ENCODE data around the gene EFCAB13. TPM values are rescaled to one million over a fixed set of nuclear protein-coding genes. Genes with fewer than 3 reads are reported as not detected.

EFCAB13 gene
- total RNA-seq, 2 experiments from 2014 or later, result 12.6 to 13.5 TPM

- Mint-ChIP-seq H3K9me3 (no peaks in the 10 kb centered on the region), H3K4me1 (ENCODE audit: low read depth) (no peaks in the 10 kb centered on the region), H3K27ac (no peak overlapping the region), H3K36me3 (ENCODE audit: low read depth) (no peaks in the 10 kb centered on the region), H3K4me3 (no peak overlapping the region), H3K27me3 (no peaks in the 10 kb centered on the region)
- Histone ChIP-seq H3K27ac (ENCODE audit: low read depth in 1 of 2, low read length in 2 of 2) (no peak overlapping the region), H3K4me1 (ENCODE audit: insufficient read depth, low read length) (no peaks in the 10 kb centered on the region), H3K4me3 (ENCODE audit: low read length) (no peak overlapping the region), H3K27me3 (ENCODE audit: control insufficient read depth in 1 of 2, insufficient read depth in 2 of 2, low read length in 2 of 2) (no peaks in the 10 kb centered on the region), H3K9me3 (ENCODE audit: control insufficient read depth in 1 of 2, insufficient read depth in 1 of 2, low read length in 2 of 2) (no peaks in the 10 kb centered on the region), H3K36me3 (ENCODE audit: insufficient read depth, low read length) (no peaks in the 10 kb centered on the region)
- ChIA-PET POLR2A (no interaction called here), CTCF (no interaction called here)
- intact Hi-C loops (cut with DNase I, micrococcal nuclease), result no loop called here
- DNase-seq (no peak), ATAC-seq (ENCODE audit: poor library complexity) (no peak)
- TF ChIP-seq CTCF (IDR thresholded peaks at IDR 0.05), result no peak
Observed at GRCh38 chr17:47292206-47292605, 31.5 kb upstream of the EFCAB13 start.

GRCh38 chr17:47295037-47295873 lies 28.5 kb upstream of the EFCAB13 start:
- ATAC-seq (ENCODE audit: poor library complexity), result no peak
- intact Hi-C loops (cut with DNase I, micrococcal nuclease), result no loop called here
- H3K9me3 Mint-ChIP-seq, result no peaks in the 10 kb centered on the region
- no peak for DNase-seq
- Histone ChIP-seq H3K9me3 (ENCODE audit: control insufficient read depth in 1 of 2, insufficient read depth in 1 of 2, low read length in 2 of 2) (no peaks in the 10 kb centered on the region), H3K4me3 (ENCODE audit: low read length) (no peak overlapping the region), H3K4me1 (ENCODE audit: insufficient read depth, low read length) (no peaks in the 10 kb centered on the region), H3K27ac (ENCODE audit: low read depth in 1 of 2, low read length in 2 of 2) (no peak overlapping the region), H3K27me3 (ENCODE audit: control insufficient read depth in 1 of 2, insufficient read depth in 2 of 2, low read length in 2 of 2) (no peaks in the 10 kb centered on the region), H3K36me3 (ENCODE audit: insufficient read depth, low read length) (no peaks in the 10 kb centered on the region)
- POLR2A ChIA-PET, result no interaction called here
- H3K4me1 Mint-ChIP-seq (ENCODE audit: low read depth), result no peaks in the 10 kb centered on the region
- H3K27ac Mint-ChIP-seq, result no peak overlapping the region
- no peaks in the 10 kb centered on the region for H3K27me3 Mint-ChIP-seq
- TF ChIP-seq CTCF (IDR thresholded peaks at IDR 0.05), result no peak
- CTCF ChIA-PET, result no interaction called here
- H3K36me3 Mint-ChIP-seq (ENCODE audit: low read depth), result no peaks in the 10 kb centered on the region
- H3K4me3 Mint-ChIP-seq, result no peak overlapping the region

GRCh38 chr17:47295874-47296255 lies 27.9 kb upstream of the EFCAB13 start:
- no peak overlapping the region for H3K27ac Mint-ChIP-seq
- no peak overlapping the region for H3K4me3 ChIP-seq (ENCODE audit: low read length)
- H3K27me3 Mint-ChIP-seq, result no peaks in the 10 kb centered on the region
- POLR2A ChIA-PET, result no interaction called here
- no peaks in the 10 kb centered on the region for H3K4me1 Mint-ChIP-seq (ENCODE audit: low read depth)
- no peaks in the 10 kb centered on the region for H3K36me3 ChIP-seq (ENCODE audit: insufficient read depth, low read length)
- DNase-seq (no peak), ATAC-seq (ENCODE audit: poor library complexity) (no peak)
- no peaks in the 10 kb centered on the region for H3K36me3 Mint-ChIP-seq (ENCODE audit: low read depth)
- H3K9me3 Mint-ChIP-seq, result no peaks in the 10 kb centered on the region
- CTCF ChIA-PET, result no interaction called here
- H3K4me3 Mint-ChIP-seq, result no peak overlapping the region
- H3K27me3 ChIP-seq (ENCODE audit: control insufficient read depth in 1 of 2, insufficient read depth in 2 of 2, low read length in 2 of 2), result no peaks in the 10 kb centered on the region
- H3K4me1 ChIP-seq (ENCODE audit: insufficient read depth, low read length), result no peaks in the 10 kb centered on the region
- no peak overlapping the region for H3K27ac ChIP-seq (ENCODE audit: low read depth in 1 of 2, low read length in 2 of 2)
- intact Hi-C loops (cut with DNase I, micrococcal nuclease), result no loop called here
- H3K9me3 ChIP-seq (ENCODE audit: control insufficient read depth in 1 of 2, insufficient read depth in 1 of 2, low read length in 2 of 2), result no peaks in the 10 kb centered on the region
- TF ChIP-seq CTCF (IDR thresholded peaks at IDR 0.05), result no peak

Data from CD4-positive, alpha-beta T cell (primary cell).